SK-N-DZ (cell line): ENCODE results near the gene SLC49A3.
"Not testable (repeated sequence)": the region's sequence is repeated elsewhere in the genome, so short reads cannot be mapped to it uniquely, and the experiment has no call there.

Experiments
- DNase-seq: peaks from one replicate; pipeline ENCODE4 v3.0.0-alpha.2; 2015; ENCODE audit warnings: low spot score

Gene SLC49A3

GRCh38 chr4:722169-722725, 33.3 kb upstream of the SLC49A3 start:
- DNase-seq, result no peak

- DNase-seq, result no peak
Measured at GRCh38 chr4:721261-722168, 32.6 kb upstream of the SLC49A3 start.

GRCh38 chr4:720111-720860, 31.3 kb upstream of the SLC49A3 start:
- no peak for DNase-seq

- no peak for DNase-seq
Measured at GRCh38 chr4:718460-718859, 29.5 kb upstream of the SLC49A3 start.

- DNase-seq, result no peak
Measured at GRCh38 chr4:717601-718320, 28.8 kb upstream of the SLC49A3 start.

DNA sequence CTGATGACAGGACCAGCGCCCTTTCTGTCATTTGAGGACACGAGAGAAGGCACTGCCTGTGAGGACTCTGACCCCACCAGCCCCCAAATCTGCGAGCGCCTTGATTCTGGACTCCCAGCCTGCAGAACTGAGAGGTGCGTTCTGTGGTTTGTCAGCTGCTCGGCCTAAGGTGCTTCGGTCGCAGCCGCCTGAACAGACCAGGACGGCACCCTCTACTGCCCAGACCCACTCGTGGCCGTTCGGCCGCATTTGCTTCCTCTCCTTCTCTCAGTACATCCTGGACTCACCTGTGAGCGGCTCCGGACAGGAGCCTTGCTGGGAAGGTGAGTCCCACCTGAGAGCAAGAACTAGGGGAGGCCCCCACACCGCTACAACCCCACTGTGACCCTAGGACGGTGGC, 25.1 kb upstream of the SLC49A3 start:
- no peak for DNase-seq

DNA sequence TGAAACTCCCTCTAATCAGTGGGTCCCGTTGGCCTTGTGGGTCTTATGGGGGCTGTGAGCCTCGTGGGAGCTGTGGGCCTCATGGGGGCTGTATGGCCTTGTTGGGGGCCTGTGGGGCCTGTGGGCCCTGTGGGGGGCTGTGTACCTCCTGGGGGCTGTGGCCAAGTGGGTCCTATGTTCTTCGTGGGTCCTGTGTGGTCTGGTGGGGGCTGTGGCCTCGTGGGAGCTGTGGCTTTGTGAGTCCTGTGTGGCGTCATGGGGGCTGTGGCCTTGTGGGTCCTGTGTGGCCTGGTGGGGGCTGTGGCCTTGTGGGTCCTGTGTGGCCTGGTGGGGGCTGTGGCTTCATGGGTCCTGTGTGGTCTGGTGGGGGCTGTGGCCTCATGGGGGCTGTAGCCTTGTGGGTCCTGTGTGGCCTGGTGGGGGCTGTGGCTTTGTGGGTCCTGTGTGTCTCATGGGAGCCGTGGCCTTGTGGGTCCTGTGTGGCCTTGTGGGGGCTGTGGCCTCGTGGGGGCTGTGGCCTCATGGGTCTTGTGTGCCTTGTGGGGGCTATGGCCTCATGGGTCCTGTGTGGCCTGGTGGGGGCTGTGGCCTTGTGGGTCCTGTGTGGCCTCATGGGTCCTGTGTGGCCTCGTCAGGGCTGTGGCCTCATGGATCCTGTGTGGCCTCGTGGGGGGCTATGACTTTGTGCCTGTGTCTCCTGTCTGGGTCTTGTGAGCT, 24.1 kb upstream of the SLC49A3 start:
- DNase-seq, result no peak

DNA sequence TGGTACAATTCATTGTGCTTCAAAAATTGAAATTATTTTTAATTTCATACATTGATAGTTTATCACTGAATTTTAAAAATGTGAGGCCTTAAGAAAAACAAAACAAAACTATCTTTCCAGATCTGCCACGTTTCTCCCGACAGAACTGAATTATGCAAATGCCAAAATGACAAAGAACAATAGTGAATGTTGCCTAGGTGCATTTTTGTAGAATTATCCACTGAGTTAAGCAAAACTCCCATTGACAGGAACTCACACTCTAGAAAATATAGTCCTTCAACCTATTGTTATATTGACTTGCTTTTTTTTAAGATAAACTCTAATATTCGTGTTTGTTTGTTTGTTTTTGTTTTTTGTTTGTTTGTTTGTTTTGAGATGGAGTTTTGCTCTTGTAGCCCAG, 23.1 kb upstream of the SLC49A3 start:
- DNase-seq, result no peak

GRCh38 chr4:710916-711315, 22.0 kb upstream of the SLC49A3 start:
- DNase-seq, result no peak

DNA sequence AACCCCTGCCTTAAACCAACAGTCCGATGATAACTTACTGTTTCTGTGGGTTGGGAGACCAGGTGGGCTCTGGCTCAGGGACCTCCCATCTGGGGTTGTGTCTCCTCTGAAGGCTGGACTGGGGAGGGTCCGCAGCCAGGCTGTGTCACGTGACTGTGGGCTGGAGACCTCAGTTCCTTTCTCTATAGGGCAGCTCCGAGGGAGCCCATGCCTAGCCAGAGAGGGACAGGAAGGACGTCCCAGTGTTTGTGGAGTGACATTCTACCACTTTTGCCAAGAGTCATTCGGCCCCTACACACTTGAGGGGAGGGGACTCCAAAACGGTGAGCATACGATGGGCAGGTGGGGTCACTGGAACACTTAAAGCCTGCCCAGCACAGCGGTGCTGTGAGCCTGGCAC, 21.2 kb upstream of the SLC49A3 start:
- DNase-seq, result no peak

DNA sequence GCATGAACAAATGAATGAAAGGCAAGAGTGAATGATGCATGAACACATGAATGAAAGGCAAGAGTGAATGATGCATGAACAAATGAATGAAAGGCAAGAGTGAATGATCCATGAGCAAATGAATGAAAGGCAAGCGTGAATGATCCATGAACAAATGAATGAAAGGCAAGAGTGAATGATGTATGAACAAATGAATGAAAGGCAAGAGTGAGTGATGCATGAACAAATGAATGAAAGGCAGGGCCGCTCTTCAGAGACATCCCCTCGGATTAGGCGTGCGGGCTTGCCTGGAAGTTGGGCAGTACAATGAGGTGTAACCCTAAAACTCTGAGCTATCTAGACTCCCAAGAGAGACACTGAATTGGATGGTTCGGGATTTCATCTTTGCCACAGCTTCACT, 20.4 kb upstream of the SLC49A3 start:
- no peak for DNase-seq

DNA sequence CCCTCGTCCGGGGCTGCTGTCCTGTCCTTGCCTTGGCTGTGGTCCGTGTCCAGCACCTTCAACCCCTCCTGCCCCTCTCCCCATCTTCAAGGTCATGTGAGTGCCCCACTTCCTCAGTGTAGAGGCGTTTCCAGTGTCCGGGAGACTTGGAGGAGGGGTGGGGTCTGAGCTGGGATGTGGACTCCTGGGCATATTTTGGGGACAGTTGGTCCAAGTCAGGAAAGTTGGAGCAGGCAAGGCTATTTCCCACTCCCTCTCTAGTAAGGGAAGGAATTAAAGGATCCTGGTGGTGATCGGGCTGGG, 19.6 kb upstream of the SLC49A3 start:
- no peak for DNase-seq

- DNase-seq, result no peak
Measured at GRCh38 chr4:707929-708630, 19.1 kb upstream of the SLC49A3 start.

- no peak for DNase-seq
Measured at GRCh38 chr4:706834-707598, 18.1 kb upstream of the SLC49A3 start.

DNA sequence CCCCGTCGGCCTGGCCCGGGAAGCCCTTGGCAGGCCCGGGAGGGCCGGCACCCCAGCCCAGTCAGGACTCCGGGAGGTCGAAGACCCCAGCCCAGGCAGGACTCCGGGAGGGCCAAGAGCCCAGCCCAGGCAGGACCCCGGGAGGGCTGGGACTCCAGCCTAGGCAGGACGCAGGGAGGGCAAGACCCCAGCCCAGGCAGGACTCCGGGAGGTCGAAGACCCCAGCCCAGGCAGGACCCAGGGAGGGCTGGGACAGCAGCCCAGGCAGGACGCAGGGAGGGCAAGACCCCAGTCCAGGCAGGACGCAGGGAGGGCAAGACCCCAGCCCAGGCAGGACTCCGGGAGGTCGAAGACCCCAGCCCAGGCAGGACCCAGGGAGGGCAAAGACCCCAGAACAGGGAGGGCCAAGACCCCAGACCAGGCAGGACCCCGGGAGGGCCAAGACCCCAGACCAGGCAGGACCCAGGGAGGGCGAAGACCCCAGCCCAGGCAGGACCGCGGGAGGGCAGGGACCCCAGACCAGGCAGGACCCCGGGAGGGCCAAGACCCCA, 17.2 kb upstream of the SLC49A3 start:
- not testable (repeated sequence) for DNase-seq

DNA sequence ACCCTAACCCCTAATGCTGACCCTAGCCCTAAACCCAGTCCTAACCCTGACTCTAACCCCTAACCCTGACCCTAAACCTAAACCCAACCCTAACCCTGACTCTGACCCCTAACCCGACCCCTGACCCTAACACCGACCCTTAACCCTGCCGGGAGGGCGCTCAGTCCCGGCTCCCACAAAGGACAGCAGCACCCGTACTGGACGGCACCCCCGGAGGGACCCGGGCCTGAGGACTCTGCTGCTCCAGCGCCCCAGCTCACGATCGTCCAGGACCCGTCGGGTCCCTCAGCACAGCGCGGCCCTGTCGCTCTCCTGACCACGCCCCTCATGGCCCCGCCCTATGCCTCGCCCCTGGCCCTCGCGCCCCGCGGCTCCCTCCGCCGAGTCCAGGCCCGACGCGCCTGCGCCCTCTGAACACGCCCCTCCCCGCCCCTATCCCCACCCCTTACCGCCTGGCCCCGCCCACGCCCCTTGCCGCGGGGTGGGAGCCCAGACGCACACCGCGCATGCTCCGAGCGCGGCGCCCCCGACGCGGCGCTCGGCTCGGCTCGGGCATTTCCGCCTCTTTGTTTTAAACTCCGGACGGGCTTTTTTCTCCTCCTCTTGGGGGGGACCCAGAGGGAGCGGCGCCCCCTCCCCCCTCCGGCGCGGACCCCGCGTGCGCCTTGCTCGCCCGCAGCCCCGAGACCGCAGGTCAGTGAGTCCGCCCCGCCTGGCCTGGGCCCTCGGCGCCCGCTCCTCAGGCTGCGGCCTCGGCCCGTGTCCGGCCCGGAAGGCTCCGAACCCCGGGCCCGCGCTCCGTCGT, 16.5 kb upstream of the SLC49A3 start, which contains the start of gene PCGF3:
Gene PCGF3 (plus strand): TSS at position 555 of the 805 bp plus-strand sequence. CDS start 27,849 bp downstream, outside the sequence.
- DNase-seq, result peak; percentile 88

DNA sequence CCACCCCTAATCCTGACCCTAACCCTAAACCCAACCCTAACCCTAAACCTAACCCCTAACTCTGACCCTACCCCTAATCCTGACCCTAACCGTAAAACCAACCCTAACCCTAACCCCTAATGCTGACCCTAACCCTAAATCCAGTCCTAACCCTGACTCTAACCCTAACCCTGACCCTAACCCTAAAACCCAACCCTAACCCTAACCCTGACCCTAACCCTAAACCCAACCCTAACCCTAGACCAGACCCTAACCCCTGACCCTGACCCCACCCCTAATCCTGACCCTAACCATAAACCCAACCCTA, 16.0 kb upstream of the SLC49A3 start:
- no peak for DNase-seq

- no peak for DNase-seq
Measured at GRCh38 chr4:704198-704891, 15.4 kb upstream of the SLC49A3 start.
